PFSK-1 (cell line): ENCODE measurements around the gene THY1.

Source experiments
- FOXP2 ChIP-seq: optimal IDR thresholded peaks from 2 replicates; pipeline ENCODE3; 2011; ENCODE audit warnings: borderline replicate concordance, control low read depth, inconsistent platforms; ENCODE audit not compliant: insufficient read depth; ENCODE audit errors: extremely low read length, extremely low read depth
- POLR2AphosphoS5 ChIP-seq: IDR thresholded peaks from 2 replicates; pipeline ENCODE4 v1.6.1; 2012; ENCODE audit warnings: low read depth, mild to moderate bottlenecking, control low read depth, low read length, moderate library complexity
- REST ChIP-seq, 2 experiments: IDR thresholded peaks; 2 replicates each; pipeline versions ENCODE4 v1.6.1 to v1.8.0; 2011 to 2012; ENCODE audit warnings: low read depth in 2 of 2, low read length in 2 of 2, control low read depth in 1 of 2, inconsistent platforms in 1 of 2, mild to moderate bottlenecking in 1 of 2, moderate library complexity in 1 of 2; ENCODE audit not compliant: insufficient read depth in 1 of 2
- SIN3A ChIP-seq: IDR thresholded peaks from 2 replicates; pipeline ENCODE4 v1.6.1; 2012; ENCODE audit warnings: mild to moderate bottlenecking, low read length, moderate library complexity, borderline replicate concordance; ENCODE audit not compliant: insufficient read depth
- TAF1 ChIP-seq: IDR thresholded peaks from 2 replicates; pipeline ENCODE4 v1.6.1; 2012; ENCODE audit warnings: low read length, control low read depth, borderline replicate concordance; ENCODE audit not compliant: insufficient read depth

Gene THY1

GRCh38 chr11:119382101-119382500 is 40.9 kb downstream of the THY1 start:
- TF ChIP-seq REST (IDR thresholded peaks at IDR 0.05; ENCODE audit: insufficient read depth in 1 of 2, low read depth in 2 of 2, low read length in 2 of 2): no peak
- no peak for TF ChIP-seq POLR2AphosphoS5
- no peak for TF ChIP-seq FOXP2
- TF ChIP-seq TAF1: no peak
- no peak for TF ChIP-seq SIN3A

GRCh38 chr11:119381181-119381988 is 41.6 kb downstream of the THY1 start, which contains the start of gene USP2:
Gene USP2 (minus strand): TSS chr11:119381690. CDS start chr11:119373480, 8,210 bp downstream.
- TF ChIP-seq SIN3A (peak; percentile 100), REST (IDR thresholded peaks at IDR 0.05; ENCODE audit: insufficient read depth in 1 of 2, low read depth in 2 of 2, low read length in 2 of 2) (no peak), FOXP2 (peak; percentile 76), TAF1 (no peak), POLR2AphosphoS5 (no peak)

- TF ChIP-seq FOXP2: no peak
- TF ChIP-seq SIN3A: no peak
- no peak for TF ChIP-seq TAF1
- TF ChIP-seq REST (IDR thresholded peaks at IDR 0.05; ENCODE audit: insufficient read depth in 1 of 2, low read depth in 2 of 2, low read length in 2 of 2): no peak
- no peak for TF ChIP-seq POLR2AphosphoS5
Observed at GRCh38 chr11:119380827-119381180, 42.2 kb downstream of the THY1 start.

GRCh38 chr11:119380160-119380826 is 42.7 kb downstream of the THY1 start:
- no peak for TF ChIP-seq FOXP2
- no peak for TF ChIP-seq SIN3A
- no peak for TF ChIP-seq TAF1
- TF ChIP-seq REST (IDR thresholded peaks at IDR 0.05; ENCODE audit: insufficient read depth in 1 of 2, low read depth in 2 of 2, low read length in 2 of 2): no peak
- TF ChIP-seq POLR2AphosphoS5: no peak
